Jurkat, Clone E6-1 (cell line): ENCODE measurements around the gene TRABD2A.

Experiments used
- DNase-seq: peaks from one replicate; pipeline ENCODE4 v3.0.0-alpha.2; 2011; ENCODE audit warnings: low read depth, low spot score
- H3K4me3 ChIP-seq: 2 replicates; pipeline ENCODE4 v1.5.1; 2011; ENCODE audit warnings: mild to moderate bottlenecking, low read length, control low read depth, moderate library complexity

TRABD2A gene

GRCh38 chr2:84833481-84834150 lies 47.3 kb downstream of the TRABD2A start:
- H3K4me3 ChIP-seq: no peak overlapping the region
- DNase-seq: no peak

- no peak overlapping the region for H3K4me3 ChIP-seq
- DNase-seq: no peak
These were observed 48.0 kb downstream of the TRABD2A start for GRCh38 chr2:84832772-84833461.

GRCh38 chr2:84830758-84831500 lies 50.0 kb downstream of the TRABD2A start:
- no peak for DNase-seq
- H3K4me3 ChIP-seq: no peak overlapping the region

- H3K4me3 ChIP-seq: no peak overlapping the region
- no peak for DNase-seq
These were observed 50.8 kb downstream of the TRABD2A start for GRCh38 chr2:84830095-84830494.

- H3K4me3 ChIP-seq: no peak overlapping the region
- no peak for DNase-seq
These were observed 51.2 kb downstream of the TRABD2A start for GRCh38 chr2:84829693-84830092.

GRCh38 chr2:84827978-84828575 lies 52.8 kb downstream of the TRABD2A start:
- no peak for DNase-seq
- no peak overlapping the region for H3K4me3 ChIP-seq

- DNase-seq: no peak
- no peak overlapping the region for H3K4me3 ChIP-seq
These were observed 57.1 kb downstream of the TRABD2A start for GRCh38 chr2:84823788-84824187.

- no peak for DNase-seq
- no peak overlapping the region for H3K4me3 ChIP-seq
These were observed 57.7 kb downstream of the TRABD2A start for GRCh38 chr2:84823229-84823628.

GRCh38 chr2:84821806-84822205 lies 59.1 kb downstream of the TRABD2A start:
- DNase-seq: no peak

GRCh38 chr2:84817239-84817655 lies 63.6 kb downstream of the TRABD2A start:
- H3K4me3 ChIP-seq: no peak overlapping the region

More at GRCh38 chr2:84821806-84822205, 59.1 kb downstream of the TRABD2A start:
- no peak overlapping the region for H3K4me3 ChIP-seq

GRCh38 chr2:84816426-84817026 lies 64.4 kb downstream of the TRABD2A start:
- DNase-seq: no peak
- H3K4me3 ChIP-seq: no peak overlapping the region

More at GRCh38 chr2:84817239-84817655, 63.6 kb downstream of the TRABD2A start:
- no peak for DNase-seq

- DNase-seq: no peak
These were observed 65.7 kb downstream of the TRABD2A start for GRCh38 chr2:84815146-84815545.

GRCh38 chr2:84811839-84812431 lies 68.9 kb downstream of the TRABD2A start:
- DNase-seq: no peak
- H3K4me3 ChIP-seq: no peak overlapping the region

More at GRCh38 chr2:84815146-84815545, 65.7 kb downstream of the TRABD2A start:
- no peak overlapping the region for H3K4me3 ChIP-seq

GRCh38 chr2:84808279-84808678 lies 72.6 kb downstream of the TRABD2A start:
- H3K4me3 ChIP-seq: no peak overlapping the region
- DNase-seq: no peak

GRCh38 chr2:84807063-84807485 lies 73.8 kb downstream of the TRABD2A start:
- no peak overlapping the region for H3K4me3 ChIP-seq
- DNase-seq: no peak

- no peak overlapping the region for H3K4me3 ChIP-seq
- no peak for DNase-seq
These were observed 75.5 kb downstream of the TRABD2A start for GRCh38 chr2:84805250-84805958.

- no peak for DNase-seq
- no peak overlapping the region for H3K4me3 ChIP-seq
These were observed 79.1 kb downstream of the TRABD2A start for GRCh38 chr2:84801811-84802210.

- no peak for DNase-seq
- H3K4me3 ChIP-seq: no peak overlapping the region
These were observed 80.6 kb downstream of the TRABD2A start for GRCh38 chr2:84800194-84800805.
